ENCODE results near the gene LAMA3.
"Not testable (repeated sequence)": the region's sequence is repeated elsewhere in the genome, so short reads cannot be mapped to it uniquely, and the experiment has no call there.

Gene LAMA3

DNA sequence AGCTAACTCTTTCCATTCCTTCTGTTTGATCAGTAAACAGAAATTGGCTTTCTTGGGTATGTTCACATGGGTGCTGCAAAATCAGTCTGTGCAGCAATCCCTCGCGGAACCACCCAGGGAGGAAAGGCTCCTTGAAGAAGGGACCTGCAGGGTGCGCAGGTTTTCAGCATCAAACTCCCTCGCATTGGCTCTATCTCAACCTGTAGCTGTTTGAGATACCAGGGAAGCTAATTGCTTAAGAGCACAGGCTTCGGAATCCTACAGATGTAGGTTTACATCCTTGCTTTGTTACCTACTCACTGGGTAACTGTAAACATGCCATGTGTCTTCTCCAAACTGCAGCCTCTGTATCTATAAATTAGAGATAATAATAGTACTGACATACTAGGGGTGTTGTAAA is 43.2 kb downstream of the LAMA3 start:
- no peak for DNase-seq

DNA sequence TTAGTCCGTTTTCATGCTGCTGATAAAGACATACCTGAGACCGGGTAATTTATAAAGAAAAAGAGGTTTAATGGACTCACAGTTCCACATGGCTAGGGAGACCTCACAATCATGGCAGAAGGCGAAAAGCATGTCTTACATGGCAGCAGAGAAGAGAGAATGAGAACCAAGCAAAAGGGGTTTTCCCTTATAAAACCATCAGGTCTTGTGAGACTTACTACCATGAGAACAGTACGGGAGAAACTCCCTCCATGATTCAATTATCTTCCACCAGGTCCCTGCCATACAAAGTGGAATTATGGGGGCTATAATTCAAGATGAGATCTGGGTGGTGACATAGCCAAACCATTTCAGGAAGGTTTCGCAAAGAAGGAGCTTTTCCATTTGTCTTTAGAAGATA is 44.0 kb downstream of the LAMA3 start:
- not testable (repeated sequence) for DNase-seq

DNA sequence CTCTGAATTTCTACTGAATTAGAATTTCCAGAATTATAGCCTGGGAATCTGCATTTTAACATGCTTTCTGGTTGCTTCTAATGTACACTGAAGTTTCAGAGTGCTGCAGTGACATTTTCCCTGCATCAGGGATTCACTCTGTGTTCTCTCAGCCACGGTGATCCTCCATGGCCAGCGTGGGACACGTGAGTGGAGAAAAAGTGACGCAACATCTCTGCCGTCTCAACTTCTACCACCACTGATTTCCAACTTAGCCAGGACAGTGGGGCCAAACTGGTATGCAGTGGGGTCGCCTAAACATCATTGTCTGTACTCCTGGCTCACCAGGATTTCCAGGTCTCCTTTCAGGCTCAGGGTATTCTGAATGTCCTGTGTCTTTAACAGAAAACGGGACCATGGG is 44.6 kb downstream of the LAMA3 start:
- DNase-seq = no peak

DNA sequence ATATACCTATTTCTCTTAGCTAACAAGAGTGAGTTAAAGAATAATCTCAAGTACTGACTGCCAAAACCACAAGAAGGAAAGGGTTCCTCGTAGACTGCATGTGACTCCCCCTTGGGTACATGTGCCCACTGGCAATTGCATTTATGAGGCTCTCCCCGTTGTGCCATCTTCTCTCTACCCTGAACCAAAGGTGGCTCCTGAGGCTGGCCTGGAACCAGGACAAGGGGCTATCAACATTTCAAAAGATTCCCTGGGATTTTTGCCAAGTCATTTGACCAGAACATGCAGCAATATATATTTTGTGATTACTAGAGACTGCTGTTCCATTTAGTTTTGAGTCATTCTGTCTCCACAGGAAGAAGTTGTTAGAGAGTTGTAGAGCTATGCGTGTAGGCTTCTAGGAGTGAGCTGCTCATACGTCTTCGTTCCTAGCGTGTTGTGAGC is 45.8 kb downstream of the LAMA3 start:
- no peak for DNase-seq

DNA sequence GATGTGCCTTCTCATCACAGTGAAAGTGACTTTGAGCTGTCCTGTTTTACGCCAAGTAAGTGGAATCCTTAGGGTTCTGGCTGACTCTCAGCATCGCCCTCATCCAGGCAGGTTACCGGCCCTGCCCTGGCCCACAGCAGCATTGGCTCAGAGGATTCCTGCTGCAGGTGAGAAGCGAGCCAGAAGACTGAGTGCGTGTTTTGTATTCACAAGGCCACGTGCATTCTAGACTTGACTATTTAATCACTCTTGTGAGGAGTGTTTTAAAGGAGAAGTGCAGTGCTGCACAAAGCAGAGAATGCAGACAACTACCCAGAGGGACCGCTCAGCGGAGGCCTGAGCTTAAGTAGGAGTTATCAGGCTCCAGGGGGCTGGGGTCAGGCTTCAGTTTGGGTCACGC is 48.3 kb downstream of the LAMA3 start:
- no peak for DNase-seq

GRCh38 chr18:23738151-23738550 is 48.9 kb downstream of the LAMA3 start:
- DNase-seq = no peak

DNA sequence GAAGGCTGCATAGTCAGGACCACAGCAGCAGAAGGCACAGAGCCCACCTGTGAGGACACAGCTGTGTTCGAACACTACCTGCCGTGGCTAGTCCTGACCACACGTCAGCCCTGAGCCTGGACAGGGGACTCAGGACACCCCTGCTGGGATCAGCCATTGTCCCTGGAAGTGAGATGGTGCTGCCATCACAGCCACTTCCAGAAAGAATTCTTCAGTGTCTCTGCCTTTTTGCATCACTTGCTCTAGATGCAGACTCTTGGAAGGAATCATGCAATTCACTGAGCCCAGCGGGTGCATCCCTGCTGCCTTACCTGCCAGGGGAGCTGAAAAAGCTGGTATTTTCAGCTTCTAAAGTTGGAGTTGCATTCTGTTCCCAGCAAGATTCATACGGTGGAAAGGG is 49.3 kb downstream of the LAMA3 start:
- DNase-seq = no peak

DNA sequence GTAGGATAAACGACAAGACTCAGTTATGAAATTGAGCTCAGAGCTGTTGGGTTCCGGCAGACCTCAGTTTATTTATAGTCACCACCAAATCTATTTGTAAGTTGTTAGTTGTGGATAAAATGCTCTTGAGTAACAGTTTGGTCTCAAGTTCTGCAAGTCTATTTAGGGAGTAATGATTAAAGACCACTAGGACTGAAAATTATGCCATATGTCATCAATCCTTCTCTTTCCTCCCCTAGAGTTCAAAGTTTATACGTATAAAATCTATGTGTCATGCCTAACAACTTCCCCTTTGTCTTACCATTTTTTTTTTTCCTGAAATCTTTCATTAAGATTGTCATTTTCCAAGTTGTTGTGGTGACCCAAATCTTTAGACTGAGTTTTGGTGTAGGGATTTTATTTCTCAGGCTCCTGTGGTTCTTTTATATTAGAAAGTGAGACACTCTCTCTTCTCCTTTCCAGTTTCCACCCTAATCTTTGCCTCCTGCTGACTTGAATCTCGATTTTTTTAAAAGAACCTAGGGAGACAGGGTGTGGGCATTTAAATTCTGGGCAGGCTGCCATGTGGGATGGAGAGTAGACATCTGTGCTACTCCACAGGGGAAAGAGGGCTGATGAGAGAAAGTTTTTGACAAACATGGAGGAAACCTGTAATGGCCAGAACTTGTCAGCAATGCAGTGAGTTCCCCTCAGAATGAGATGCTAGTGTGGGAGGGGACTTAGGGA is 51.0 kb downstream of the LAMA3 start:
- no peak for DNase-seq

DNA sequence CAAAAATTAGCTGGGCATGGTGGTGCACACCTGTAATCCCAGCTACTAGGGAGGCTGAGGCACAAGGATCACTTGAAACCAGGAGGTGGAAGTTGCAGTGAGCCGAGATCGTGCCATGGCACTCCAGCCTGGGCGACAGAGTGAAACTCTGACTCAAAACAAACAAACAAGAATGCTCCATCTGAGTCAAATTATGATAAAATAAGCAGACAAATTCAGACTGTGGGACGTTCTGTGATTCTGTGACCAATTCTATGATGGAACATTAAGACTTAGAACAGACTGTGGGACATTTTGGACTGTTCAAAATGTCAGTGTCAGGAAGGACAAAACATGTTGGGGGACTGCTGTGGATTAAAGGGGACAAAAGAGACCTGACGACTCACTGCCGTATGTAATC is 52.7 kb downstream of the LAMA3 start:
- not testable (repeated sequence) for DNase-seq

DNA sequence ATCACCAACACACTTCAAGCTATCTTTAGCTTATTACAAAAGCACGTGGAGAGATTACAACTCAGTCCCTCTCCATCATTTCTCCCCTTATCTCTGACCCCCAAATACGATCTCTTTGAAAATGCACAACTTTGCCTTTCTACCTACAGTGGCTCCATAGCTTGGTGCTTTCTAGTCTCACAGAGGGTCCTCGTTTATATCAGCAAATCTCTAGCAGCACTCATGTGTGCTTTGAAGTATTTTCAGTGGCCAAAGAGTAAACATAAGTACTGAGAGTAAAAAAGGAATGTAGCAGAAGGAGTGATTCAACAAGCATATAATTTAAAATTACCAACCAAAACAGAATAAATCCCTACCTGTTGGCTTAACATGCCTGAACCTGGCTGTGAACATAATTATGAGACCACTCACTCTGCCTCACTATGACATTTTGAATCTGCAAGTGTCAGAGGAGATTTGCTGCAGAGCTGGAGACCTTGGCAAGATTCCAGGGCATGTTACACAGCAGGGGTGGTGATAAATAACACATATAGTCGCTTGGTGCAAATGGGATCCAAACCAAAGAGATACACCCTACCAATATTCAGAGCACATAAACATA is 54.6 kb downstream of the LAMA3 start:
- DNase-seq = no peak

DNA sequence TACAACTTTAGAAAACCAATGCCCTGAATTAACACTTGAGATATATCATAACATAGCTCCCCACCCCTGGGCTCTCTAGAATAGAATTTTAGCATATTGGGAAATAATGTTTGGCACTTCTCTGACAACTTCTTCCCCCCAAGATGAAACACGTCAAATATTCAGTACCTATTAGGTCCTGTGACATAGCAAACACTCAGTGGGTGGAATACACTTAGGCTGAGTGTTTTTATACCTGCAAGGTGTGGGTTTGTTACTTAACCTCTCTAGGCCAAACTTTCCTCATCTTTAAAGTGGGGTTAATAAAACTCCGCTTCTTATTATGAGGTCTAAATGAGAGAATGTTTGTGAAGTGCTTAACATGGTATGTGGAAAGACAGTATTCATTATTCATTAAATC is 56.1 kb downstream of the LAMA3 start:
- DNase-seq = no peak

GRCh38 chr18:23746851-23747250 is 57.6 kb downstream of the LAMA3 start:
- no peak for DNase-seq

DNA sequence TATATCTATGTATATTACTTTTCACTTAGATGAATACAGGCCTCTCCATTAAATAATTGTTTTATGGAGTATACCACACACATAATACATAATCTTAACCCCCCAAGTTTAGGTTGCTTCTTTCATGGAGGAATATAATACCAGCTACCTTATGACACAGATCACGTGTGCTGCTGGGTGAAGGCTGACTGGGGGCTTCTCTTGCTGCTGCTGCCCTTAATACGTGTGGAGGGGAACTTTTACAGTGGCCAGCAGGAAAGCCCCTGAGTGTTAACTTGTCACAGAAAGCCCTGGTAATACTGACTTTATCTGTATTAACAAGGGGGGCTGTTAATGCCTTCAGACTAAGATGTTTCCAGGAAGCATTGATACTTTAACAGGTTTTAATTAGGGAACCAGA is 63.1 kb downstream of the LAMA3 start:
- DNase-seq = no peak

GRCh38 chr18:23752796-23753195 is 63.5 kb downstream of the LAMA3 start:
- DNase-seq = peak in 5 of 14 donors; percentile 4 to 34 (median 23)

DNA sequence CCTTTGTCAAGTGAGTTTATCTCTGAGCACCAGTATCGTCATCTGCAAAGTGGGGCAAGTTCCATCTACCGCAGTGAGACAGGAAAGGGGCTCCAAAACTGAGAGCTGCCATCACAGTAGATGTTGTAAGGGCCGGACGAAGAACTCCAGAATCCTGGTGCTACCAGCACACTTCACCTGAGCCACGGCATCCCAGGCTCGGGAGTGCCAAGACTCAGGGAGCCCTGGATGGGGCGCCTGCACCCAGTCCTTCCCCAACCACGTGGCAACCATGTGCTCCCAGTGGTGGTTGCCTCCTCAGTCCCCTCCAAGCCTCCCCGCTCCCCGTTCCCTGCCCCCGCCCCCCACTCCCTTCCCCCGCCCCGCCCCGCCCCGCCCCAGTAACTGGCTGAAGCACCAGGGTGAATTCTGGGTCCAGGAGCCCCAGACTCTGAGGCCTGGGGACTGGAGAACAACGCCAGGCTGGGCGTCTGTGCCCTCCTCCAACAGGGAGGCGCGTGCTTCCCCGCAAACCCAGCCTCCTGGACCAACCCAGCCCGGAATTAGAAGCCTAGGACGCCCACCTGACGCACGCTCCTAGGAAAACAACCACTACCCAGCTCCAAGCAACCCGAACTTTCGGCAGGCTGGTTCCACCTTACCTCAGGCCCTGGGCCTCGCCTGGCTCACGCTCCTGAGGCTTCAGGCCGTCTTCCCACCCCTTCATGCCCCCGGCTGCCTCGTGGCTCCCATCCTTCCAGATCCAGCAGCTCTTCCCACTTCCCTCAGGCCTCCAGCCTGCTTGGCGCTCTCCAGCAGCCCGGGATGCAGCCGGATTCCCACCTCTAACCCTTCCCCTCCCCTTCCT is 67.6 kb downstream of the LAMA3 start:
- no peak for DNase-seq

GRCh38 chr18:23757437-23757733 is 68.1 kb downstream of the LAMA3 start:
- no peak for DNase-seq

DNA sequence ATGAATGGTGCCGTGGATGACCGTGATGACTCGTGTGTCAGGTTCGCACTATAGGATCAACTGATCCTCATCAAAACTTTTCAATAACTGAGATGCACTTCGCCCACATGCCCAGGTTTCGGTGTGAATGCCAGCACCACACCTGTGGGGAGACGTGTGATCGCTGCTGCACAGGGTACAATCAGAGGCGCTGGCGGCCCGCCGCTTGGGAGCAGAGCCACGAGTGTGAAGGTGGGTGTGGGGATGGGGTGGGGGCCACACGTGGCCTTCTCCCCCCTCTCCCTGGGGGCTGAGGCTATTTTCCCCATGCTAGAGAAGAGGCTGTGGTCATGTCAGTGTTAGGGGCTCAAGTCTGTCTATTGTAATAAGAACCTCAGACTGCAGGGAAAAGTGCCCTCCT is 69.0 kb downstream of the LAMA3 start:
- no peak for DNase-seq

DNA sequence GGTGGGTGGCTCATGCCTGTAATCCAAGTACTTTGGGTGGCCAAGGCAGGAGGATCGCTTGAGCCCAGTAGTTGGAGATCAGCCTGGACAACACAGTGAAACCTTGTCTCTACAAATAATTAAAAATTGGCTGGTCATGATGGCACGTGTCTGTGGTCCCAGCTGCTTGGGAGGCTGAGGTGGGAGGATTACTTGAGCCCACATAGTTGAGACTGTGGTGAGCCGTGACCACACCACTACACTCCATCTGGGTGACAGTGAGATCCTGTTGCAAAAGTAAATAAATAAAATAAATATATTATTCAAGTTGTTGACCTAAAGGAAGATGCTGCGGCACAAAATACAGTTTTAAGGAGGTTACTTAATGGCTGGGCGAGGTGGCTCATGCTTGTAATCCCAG is 72.7 kb downstream of the LAMA3 start:
- no peak for DNase-seq

DNA sequence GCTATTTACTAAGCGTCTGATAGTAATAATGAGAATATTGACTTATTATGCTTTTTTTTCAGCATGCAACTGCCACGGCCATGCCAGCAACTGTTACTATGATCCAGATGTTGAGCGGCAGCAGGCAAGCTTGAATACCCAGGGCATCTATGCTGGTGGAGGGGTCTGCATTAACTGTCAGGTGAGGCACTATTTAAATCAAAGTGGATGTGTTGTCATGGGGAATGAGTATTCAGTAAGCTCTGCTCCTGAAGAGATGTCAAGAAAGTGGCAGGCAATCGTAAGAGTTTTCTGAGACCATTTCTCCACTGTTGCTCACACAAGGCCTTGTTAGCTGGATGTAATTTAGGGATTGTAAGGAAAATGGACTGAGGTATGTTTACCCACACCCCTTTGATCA is 74.1 kb downstream of the LAMA3 start:
- DNase-seq = no peak

DNA sequence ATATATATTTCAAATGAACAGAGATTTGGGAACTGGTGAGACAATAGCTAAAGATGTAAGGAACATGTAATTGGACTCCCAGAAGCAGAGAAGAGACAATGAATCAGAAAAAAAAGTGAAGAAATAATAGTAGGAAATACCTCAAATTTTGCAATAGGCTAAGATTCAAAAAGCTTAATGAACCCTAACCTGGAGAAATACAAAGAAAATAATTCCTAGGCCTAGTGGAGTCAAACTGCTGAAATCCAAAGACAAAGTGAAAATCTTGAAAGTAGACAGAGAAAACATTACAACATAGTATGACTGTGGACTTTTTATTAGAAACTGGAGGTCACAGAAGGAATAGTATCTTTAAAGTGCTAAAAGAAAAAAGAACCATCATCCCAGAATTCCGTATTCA is 76.7 kb downstream of the LAMA3 start:
- no peak for DNase-seq

GRCh38 chr18:23772327-23773024 is 83.2 kb downstream of the LAMA3 start:
- no peak for DNase-seq

DNA sequence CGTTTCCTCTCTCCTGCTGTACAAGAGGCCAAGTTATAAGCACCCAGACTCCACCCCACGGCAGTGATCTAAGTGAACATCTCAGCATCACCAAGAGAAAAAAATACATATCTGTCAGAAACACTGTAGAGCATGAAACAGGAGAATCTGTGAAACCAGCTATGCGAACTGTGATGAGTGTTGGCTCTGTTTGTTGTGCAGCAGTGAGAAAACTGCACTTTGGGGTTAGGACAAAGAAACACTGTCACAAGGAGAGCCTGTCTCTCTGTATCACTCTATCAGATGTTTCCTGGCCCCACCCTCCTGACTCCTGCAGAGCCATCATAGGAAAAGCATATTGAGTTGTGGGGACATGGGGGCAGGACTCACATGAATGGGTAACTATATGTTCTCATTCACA is 87.1 kb downstream of the LAMA3 start:
- DNase-seq = no peak

- no peak for DNase-seq
Measured at GRCh38 chr18:23778828-23779227, 89.6 kb downstream of the LAMA3 start.
